GM21360 (cell line): ENCODE data around the gene CLCF1.

Experiments used
- ATAC-seq: cut with Tn5 transposase; IDR thresholded peaks from one replicate; pipeline ENCODE4 v1.9.1; 2021; ENCODE audit warnings: mild to moderate bottlenecking, moderate library complexity; ENCODE audit not compliant: unreplicated experiment

CLCF1 gene

GRCh38 chr11:67364169-67364568, 9.2 kb downstream of the CLCF1 start:
- no peak for ATAC-seq

- no peak for ATAC-seq
Measured at GRCh38 chr11:67357831-67358670, 15.3 kb downstream of the CLCF1 start.

DNA sequence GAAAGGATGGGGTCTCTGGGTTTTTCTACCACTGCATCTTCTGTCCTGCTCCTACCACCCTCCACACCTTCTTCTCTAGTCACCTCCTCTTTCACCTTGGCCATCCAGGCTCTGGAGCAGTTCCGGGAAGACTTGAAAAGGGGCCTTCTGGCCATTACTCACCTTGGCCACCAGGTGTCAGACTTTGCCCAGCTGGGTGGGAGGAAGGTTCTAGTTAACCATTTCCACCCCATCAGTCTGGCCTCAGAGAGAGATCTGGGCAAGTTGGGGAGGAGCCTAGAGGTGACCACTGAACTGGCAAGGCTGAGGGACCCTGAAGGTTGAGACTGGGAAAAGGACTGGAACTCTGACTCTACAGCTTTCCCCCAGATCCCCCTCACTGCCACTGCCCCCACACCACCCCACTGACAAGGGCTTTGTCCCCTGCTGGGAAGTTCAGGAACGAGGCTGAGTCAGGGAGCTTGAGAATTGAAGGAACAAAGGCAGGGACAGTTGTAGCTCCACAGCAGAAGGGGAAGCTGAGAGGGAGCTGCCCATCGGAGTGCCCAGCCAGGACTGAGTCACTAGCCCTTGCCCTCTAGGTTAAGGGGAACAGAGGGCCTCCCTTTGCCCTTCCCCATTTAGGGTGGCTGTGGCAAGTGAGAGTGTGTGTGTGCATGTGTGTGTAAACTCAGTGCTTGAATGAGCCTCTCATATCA, 16.4 kb downstream of the CLCF1 start:
- no peak for ATAC-seq

- ATAC-seq, result no peak
Measured at GRCh38 chr11:67356387-67356863, 17.0 kb downstream of the CLCF1 start.

GRCh38 chr11:67355794-67356386, 17.5 kb downstream of the CLCF1 start:
- no peak for ATAC-seq

- no peak for ATAC-seq
Measured at GRCh38 chr11:67355023-67355793, 18.2 kb downstream of the CLCF1 start.

DNA sequence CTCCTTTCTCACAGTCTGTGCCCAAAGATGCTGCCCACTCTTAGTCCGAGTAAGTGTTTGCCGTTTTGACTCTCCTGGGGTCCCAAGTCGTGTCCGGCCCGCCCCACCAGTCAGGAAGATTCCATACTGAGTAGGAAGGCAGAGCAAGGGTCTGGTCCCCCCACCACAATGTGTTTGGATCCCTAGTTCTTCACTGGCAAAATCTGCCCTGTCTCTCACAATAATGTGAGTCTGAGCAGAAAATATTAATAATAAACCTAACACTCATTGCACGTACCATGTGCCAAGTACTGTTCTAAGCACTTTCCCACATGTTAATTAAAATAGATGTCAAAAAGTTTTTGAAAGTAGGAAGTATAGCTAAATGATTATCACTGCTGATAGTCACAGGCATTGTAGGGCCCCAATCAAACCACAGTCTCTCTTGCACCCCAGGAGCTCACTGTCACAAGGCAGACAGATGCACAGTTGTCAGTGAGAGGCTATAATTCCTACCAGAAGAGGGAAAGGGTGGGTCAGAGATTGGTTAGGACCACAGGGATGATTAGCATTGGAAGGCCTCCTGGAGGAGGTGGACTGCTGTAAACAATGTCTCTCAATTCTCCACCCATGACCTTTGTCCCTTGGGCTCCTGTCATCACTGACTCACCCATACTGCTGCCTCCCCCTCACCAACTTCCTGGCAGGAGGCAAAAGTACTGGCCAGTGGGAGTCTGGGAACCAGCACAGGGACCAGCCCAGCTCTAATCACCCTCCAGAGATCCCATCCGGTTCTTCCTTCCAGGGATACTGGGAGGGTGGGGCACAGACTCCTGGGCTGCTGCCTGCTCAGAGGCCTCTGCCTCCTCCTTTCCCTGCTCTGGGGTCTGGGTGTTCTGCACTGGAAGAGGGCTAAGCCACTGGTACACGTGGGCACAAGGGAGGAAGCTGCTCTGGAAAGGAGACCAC, 19.0 kb downstream of the CLCF1 start:
- no peak for ATAC-seq

DNA sequence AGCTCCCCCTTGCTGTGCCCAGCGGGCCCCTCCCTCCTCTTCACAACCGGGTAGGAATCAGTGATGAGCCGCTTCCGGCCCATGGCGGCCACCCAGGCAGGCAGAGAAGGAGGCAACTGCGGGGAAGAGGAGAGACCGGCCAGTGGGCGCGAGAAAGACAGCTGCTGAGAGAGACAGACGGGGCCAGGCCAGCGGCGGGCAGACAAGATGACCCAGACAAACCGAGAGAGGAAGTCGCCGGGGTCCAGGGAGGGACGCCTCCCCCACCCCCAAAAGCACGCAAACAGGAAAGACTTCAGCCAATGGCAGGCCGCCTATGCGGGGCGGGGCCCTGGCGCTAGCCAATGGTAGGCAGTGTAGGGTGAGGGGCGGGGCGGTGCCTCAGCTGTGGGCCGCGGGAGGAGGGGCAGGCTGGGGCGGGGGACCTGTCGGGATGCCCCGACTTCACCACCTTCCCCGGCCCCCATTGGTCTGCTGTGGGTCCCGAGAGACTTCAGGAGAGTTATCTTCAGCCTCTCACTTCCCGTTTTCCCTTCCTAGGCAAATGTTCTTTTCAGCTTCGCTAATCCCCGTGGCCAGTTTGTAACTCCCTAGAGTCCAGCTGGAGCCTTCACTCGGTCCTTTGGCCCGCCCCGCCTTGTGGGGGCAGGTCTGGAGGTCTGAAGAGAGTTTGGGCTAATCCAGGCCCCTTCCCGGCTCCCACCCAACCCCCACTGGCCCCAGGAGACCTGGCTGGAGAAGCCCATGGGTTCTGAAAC, 19.9 kb downstream of the CLCF1 start, which contains the start of gene POLD4:
POLD4 (minus strand) TSS at position 230 of the 758 bp plus-strand sequence; CDS start at position 83, 147 bp downstream.
- peak; percentile 61 for ATAC-seq

DNA sequence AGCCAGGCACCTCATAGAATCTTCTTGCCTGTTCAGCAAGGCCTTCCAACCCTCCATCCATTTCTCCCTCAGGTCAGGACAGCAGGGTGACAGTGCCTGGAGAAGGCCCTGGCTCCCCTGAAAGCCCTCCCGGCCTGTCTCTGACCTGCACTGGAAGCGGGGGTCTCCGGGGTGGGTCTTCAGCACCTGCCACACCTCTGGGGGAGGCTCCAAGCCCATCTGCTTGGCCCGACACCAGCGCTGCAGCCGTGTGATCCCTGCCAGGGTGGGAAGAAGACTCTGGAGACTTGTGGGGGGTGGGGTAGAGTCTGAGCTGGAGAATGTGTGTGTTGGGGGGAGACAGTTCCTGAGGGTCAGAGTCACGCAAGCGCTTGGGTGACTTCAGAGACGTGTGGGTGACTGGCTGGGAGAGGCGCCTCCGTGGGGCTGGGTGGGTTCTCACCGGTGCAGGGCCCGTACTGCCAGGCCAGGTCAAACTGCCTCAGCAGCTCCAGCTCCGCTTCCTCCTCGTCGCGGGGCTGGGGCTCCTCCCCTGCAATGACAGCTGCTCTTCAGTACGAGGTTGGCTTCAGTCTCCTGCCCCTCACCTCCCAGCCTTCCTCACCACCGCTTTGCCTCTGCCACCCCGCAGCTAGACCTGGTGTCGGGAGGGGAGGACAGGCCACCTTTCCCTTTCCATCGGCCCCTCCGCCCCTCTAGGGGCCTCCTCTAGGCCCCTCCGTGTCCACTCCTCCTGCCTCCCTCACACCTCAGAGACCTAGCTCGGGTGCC, 20.7 kb downstream of the CLCF1 start:
- ATAC-seq, result peak; percentile 6

GRCh38 chr11:67351275-67352005, 22.0 kb downstream of the CLCF1 start:
- no peak for ATAC-seq

DNA sequence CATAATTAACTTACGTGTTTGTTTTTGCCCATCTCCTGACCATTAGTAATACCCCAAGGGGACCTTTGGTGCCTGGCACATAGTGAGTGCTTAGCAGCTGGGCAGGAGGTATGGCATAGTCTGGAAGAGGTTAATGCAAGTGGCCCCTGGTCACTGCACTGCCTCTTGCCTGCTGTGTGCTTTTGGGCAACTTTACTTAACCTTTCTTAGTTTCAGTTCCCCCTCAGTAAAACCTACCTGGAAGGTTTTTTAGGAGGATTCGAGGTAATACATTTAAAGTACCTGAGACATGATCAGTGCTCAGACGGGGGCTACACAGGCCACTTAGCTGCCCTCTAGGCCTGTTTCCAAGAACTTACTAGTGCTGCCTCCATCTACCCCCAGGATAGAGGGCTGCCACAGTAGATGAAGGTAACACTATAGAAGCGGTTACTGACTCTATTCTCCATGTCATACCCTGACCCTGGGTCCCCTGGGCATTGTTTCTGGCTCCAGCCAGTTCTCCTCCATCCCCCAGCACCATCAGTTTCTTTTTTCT, 23.4 kb downstream of the CLCF1 start:
- no peak for ATAC-seq

DNA sequence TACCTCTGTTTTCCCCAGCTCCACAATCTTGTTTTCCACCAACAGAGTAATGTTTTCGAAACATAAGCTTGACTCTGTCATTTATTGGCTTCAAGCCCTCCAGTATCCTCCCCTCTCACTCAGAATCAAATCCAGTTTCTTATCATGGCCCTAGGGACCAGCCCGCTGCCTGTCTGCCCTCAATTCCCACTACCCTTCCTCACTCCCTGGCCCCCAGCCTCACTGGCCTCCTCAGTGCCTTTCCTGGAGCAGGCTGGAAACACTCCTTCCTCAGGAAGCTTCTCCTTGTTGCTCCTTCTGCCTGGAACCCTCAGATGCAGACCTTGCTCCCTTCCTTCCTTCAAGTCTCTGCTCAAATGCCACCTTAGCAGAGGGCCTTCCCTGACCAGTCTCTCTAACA, 23.9 kb downstream of the CLCF1 start:
- no peak for ATAC-seq

GRCh38 chr11:67349036-67349435, 24.4 kb downstream of the CLCF1 start:
- ATAC-seq, result no peak

DNA sequence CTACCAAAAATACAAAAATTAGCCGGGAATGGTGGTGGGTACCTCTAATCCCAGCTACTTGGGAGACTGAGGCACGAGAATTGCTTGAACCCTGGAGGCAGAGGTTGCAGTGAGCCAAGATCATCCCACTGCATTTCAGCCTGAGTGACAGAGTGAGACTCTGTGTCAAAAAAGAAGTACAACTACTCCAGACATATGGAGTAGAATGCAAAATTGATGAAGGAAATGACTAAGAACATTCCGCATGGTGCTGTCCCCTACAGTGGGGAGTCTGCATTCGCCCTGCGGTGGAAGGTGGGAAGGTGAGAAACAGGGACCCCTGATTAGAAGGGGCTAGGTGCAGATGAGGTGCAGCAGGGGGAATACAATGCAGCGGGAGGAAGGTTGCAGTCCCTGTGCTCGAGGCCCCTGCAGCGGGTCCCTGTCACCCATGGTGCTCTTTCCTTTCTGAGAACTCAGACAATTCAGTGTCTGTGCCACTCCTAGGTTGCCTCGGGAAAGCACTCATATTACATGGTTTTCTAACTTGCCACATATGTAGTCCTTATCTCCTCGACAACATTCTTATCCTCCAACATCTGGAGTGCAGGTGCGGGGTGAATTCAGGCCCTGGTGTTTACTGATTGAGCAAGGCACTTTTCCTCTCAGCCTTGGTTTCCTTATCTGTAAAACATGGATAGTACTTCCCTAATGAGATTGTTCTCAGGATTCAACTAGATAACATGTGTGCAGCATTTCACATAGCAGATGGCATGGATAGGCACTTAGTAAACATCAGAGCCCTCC, 25.2 kb downstream of the CLCF1 start:
- no peak for ATAC-seq

DNA sequence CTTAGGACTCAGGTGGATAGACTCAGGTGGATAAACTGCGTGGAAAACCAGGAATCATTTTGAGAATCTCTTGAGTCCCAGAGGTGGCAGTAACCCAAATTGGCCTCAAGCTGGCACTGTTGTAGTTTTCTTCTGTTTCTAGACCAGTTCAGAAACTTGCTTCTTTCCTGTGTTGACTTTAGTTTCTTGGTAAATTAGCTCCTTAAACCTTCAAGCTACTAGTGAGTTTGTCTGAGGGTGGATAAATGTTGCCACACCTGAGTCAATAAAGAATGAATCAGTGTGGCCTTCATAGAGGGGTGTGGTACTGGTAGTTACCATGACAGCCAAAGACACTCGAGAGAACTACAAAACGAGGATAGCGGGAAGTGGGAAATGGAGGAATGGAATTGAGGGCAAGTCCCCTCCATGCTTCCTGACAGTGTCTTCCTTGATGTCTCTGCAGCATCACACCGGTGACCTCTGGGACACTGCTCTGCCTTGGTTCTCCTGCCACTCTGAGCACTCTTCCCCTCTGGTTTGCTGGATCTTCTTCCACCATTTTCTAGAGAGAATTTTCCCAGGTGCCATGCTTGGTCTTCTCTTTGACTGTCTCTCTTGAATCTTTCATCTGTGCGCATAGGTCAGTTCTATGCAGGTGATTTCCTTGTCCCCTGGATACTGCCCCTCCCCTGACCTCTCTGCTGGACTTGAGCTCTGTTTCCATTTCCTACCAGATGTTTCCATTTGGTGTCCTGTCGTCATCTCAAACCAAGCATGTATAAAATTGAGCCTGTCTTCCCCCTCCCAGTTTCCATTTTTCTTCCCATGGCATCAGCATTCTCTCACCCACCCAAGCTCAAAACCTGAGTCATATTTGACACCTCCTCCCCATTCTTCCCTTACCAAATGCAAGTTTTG, 27.2 kb downstream of the CLCF1 start:
- no peak for ATAC-seq
